ENCODE results near the gene ZNRF3. TPM values are rescaled to one million over a fixed set of nuclear protein-coding genes. Genes with fewer than 3 reads are reported as not detected.
A peak's percentile ranks its signal among the peaks of the same experiment; 100 is the strongest.

The ZNRF3 gene
- total and polyA plus RNA-seq, 9 donors = 5.5 to 8.7 (median 8.1) TPM

DNA sequence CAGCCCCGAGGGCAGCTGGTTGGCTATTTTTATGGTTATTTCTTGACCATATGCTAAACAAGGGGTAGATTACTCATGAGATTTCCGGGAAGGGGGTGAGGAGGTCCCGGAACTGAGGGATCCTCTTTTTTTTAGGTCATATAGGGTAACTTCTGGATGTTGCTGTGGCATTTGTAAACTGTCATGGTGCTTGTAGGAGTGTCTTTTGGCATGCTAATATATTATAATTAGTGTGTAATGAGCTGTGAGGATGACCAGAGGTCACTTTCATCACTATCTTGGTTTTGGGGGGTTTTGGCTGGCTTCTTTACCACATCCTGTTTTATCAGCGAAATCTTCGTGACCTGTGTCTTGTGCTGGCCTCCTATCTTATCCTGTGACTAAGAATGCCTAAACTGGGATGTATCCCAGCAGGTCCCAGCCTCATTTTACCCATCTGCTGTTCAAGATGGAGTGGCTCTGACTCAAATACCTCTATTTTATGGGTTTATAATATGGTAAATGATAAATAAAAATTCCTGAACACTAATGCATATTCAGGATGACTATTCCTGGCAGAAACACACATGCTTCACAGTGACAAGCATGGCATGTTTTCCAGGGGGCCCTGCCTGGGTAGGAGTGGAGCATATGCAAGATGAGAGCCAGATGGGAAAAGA lies 200.7 kb downstream of the ZNRF3 start:
- Histone ChIP-seq H3K4me3 (ENCODE audit: low read length) (no peak overlapping the region), H3K4me1 (ENCODE audit: control insufficient read depth, insufficient read depth, low read length) (peaks cover 31% of the 10 kb centered on the region), H3K36me3 (ENCODE audit: control insufficient read depth, insufficient read depth, low read length) (no peaks in the 10 kb centered on the region), H3K27ac (ENCODE audit: low read length) (no peak overlapping the region), H3K9me3 (replicated peaks; ENCODE audit: control insufficient read depth, low read depth, low read length) (no peaks in the 10 kb centered on the region), H3K27me3 (ENCODE audit: control insufficient read depth, insufficient read depth, low read length) (no peaks in the 10 kb centered on the region)
- no peak for DNase-seq
- WGBS (ENCODE audit: insufficient coverage) = 67% methylated on average over 1 of the region's 5 CpGs

DNA sequence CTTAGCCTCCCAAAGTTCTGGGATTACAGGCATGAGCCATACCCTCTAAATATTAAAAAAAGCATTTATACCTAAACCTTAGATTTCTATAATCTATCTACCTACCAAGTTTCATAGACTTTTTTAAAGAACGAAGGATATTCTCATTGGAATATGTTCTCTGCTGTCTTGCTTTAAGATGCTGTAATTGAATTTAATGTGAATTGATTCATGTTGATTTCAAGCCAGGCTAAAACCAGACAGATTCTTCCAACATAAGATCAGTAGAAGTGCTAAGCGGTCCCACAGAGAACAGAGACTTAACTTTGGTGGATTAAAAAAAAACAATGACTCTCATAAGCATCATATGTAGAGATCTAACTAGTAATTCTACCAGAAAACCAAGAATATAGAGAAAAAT lies 203.6 kb downstream of the ZNRF3 start:
- no peaks in the 10 kb centered on the region for H3K27me3 ChIP-seq (ENCODE audit: control insufficient read depth, insufficient read depth, low read length)
- no peaks in the 10 kb centered on the region for H3K9me3 ChIP-seq (replicated peaks; ENCODE audit: control insufficient read depth, low read depth, low read length)
- H3K4me1 ChIP-seq (ENCODE audit: control insufficient read depth, insufficient read depth, low read length) = peaks cover 29% of the 10 kb centered on the region
- DNase-seq = no peak
- H3K4me3 ChIP-seq (ENCODE audit: low read length) = no peak overlapping the region
- no CpG with 5 or more reads among the region's 2 CpGs for WGBS (ENCODE audit: insufficient coverage)
- no peaks in the 10 kb centered on the region for H3K36me3 ChIP-seq (ENCODE audit: control insufficient read depth, insufficient read depth, low read length)
- no peak overlapping the region for H3K27ac ChIP-seq (ENCODE audit: low read length)

DNA sequence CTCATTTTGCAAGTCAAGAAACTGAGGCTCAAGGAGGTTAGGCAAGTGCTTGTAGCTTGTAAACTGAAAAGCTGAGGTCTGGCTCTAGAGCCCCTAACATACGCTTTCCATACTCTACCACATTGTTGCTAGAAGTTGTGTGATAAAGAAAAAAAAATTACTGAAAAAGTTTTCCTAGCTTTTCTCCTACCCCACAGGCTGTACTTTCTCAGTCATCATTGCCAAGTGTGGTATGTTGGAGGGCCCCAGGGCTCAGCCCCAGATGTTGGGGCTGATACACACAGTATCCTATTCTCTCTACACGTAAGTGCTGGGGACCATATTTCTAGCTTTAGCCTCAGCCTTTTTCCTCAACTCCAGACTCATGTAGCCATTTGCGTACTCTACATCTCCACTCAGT lies 205.4 kb downstream of the ZNRF3 start:
- no peak for DNase-seq
- Histone ChIP-seq H3K27ac (ENCODE audit: low read length) (no peak overlapping the region), H3K27me3 (ENCODE audit: control insufficient read depth, insufficient read depth, low read length) (no peaks in the 10 kb centered on the region), H3K4me1 (ENCODE audit: control insufficient read depth, insufficient read depth, low read length) (peaks cover 44% of the 10 kb centered on the region), H3K9me3 (replicated peaks; ENCODE audit: control insufficient read depth, low read depth, low read length) (no peaks in the 10 kb centered on the region), H3K4me3 (ENCODE audit: low read length) (no peak overlapping the region), H3K36me3 (ENCODE audit: control insufficient read depth, insufficient read depth, low read length) (no peaks in the 10 kb centered on the region)
- WGBS (ENCODE audit: insufficient coverage) = 75% methylated on average over 2 of the region's 3 CpGs

DNA sequence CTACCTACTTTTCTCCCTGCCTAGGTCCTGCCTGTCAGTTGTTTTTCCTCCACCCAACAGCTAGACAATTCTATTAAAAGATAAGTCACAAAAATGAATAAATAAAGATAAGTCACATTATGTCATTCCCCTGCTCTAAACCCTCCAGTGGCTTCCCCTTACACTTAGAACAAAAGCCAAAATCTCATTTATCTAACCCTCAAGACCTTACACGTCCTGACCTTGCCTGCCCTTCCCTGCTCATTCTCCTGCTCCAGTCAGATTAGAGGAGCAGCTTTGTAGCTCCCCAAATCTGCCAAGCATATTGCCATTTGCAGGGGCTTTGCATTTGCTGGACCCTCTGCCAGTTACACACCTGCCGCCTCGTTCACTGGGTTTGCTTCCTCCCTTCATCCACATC lies 206.1 kb downstream of the ZNRF3 start:
- Histone ChIP-seq H3K36me3 (ENCODE audit: control insufficient read depth, insufficient read depth, low read length) (peaks cover 4% of the 10 kb centered on the region), H3K4me3 (ENCODE audit: low read length) (no peak overlapping the region), H3K27me3 (ENCODE audit: control insufficient read depth, insufficient read depth, low read length) (no peaks in the 10 kb centered on the region), H3K27ac (ENCODE audit: low read length) (no peak overlapping the region), H3K4me1 (ENCODE audit: control insufficient read depth, insufficient read depth, low read length) (peaks cover 44% of the 10 kb centered on the region), H3K9me3 (replicated peaks; ENCODE audit: control insufficient read depth, low read depth, low read length) (no peaks in the 10 kb centered on the region)
- no peak for DNase-seq
- 50% methylated on average over 3 of the region's 3 CpGs for WGBS (ENCODE audit: insufficient coverage)

DNA sequence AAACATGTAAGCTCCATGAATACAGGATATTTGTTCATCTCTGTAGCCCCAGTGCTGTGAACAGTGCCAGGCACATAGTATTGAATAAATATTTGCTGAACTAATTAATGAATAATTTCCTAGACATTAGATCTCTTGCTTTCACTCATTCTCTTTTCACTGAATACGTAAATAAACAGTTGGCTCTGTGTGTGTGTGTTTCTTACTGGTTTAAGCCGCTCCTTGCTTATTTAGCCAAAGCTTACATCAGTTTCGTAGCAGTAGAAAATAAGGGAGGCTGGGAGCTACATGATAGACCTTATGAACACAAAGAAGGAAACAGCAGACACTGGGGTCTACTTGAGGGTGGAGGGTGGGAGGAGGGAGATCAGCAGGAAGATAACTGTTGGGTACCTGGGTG lies 206.7 kb downstream of the ZNRF3 start:
- no peak for DNase-seq

DNA sequence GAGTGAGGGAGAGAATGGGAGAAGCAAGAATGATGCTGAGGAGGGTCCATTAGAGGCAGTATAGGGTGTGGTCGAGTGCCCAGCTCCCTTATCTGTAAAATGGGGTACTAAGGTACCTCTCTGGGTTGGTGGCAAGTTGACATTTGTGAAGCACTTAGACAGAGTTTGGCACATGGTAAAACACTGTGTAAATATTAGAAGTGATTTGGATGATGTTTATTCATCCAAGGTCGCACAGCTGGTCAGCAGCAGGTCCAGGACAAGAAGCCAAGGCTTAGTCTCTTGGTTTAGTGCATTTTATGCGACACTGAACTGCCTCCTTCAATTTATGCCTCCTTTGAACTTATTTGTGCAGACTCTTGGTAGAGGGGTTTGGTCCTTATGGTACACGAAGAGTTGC lies 208.9 kb downstream of the ZNRF3 start:
- H3K36me3 ChIP-seq (ENCODE audit: control insufficient read depth, insufficient read depth, low read length) = peaks cover 15% of the 10 kb centered on the region
- peak overlapping the region; percentile 44 for H3K27ac ChIP-seq (ENCODE audit: low read length)
- H3K27me3 ChIP-seq (ENCODE audit: control insufficient read depth, insufficient read depth, low read length) = no peaks in the 10 kb centered on the region
- no peak overlapping the region for H3K4me3 ChIP-seq (ENCODE audit: low read length)
- DNase-seq = no peak
- 100% methylated on average over 2 of the region's 4 CpGs for WGBS (ENCODE audit: insufficient coverage)
- no peaks in the 10 kb centered on the region for H3K9me3 ChIP-seq (replicated peaks; ENCODE audit: control insufficient read depth, low read depth, low read length)
- H3K4me1 ChIP-seq (ENCODE audit: control insufficient read depth, insufficient read depth, low read length) = peaks cover 49% of the 10 kb centered on the region

More for the DNA sequence above, 206.7 kb downstream of the ZNRF3 start:
- Histone ChIP-seq H3K4me1 (ENCODE audit: control insufficient read depth, insufficient read depth, low read length) (peaks cover 44% of the 10 kb centered on the region), H3K9me3 (replicated peaks; ENCODE audit: control insufficient read depth, low read depth, low read length) (no peaks in the 10 kb centered on the region), H3K36me3 (ENCODE audit: control insufficient read depth, insufficient read depth, low read length) (peaks cover 7% of the 10 kb centered on the region), H3K27ac (ENCODE audit: low read length) (no peak overlapping the region), H3K4me3 (ENCODE audit: low read length) (no peak overlapping the region), H3K27me3 (ENCODE audit: control insufficient read depth, insufficient read depth, low read length) (no peaks in the 10 kb centered on the region)
- no CpG with 5 or more reads among the region's 3 CpGs for WGBS (ENCODE audit: insufficient coverage)

DNA sequence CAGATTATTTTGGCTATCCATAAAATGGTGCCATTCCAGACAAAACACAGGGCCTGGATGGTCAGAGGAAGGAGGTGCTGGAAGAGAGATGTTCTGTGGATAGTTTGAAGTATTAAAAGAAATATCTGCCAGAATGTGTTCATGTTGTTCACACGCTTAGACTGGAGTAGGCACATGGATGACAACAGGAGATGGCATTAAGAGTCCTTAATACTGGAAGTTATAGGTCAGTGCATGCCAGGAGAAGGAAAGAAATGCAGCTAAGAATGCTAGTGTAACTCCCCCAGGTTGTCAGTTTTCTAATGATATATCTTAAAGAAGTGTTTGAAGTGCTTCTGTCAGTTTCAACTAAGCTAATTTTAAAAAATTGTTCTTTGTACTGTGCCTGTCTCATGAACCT lies 209.7 kb downstream of the ZNRF3 start:
- H3K4me1 ChIP-seq (ENCODE audit: control insufficient read depth, insufficient read depth, low read length) = peaks cover 49% of the 10 kb centered on the region
- H3K9me3 ChIP-seq (replicated peaks; ENCODE audit: control insufficient read depth, low read depth, low read length) = no peaks in the 10 kb centered on the region
- no peaks in the 10 kb centered on the region for H3K27me3 ChIP-seq (ENCODE audit: control insufficient read depth, insufficient read depth, low read length)
- peaks cover 15% of the 10 kb centered on the region for H3K36me3 ChIP-seq (ENCODE audit: control insufficient read depth, insufficient read depth, low read length)
- WGBS (ENCODE audit: insufficient coverage) = 82% methylated on average over 1 of the region's 1 CpG
- H3K27ac ChIP-seq (ENCODE audit: low read length) = peak overlapping the region; percentile 86
- no peak overlapping the region for H3K4me3 ChIP-seq (ENCODE audit: low read length)
- no peak for DNase-seq

DNA sequence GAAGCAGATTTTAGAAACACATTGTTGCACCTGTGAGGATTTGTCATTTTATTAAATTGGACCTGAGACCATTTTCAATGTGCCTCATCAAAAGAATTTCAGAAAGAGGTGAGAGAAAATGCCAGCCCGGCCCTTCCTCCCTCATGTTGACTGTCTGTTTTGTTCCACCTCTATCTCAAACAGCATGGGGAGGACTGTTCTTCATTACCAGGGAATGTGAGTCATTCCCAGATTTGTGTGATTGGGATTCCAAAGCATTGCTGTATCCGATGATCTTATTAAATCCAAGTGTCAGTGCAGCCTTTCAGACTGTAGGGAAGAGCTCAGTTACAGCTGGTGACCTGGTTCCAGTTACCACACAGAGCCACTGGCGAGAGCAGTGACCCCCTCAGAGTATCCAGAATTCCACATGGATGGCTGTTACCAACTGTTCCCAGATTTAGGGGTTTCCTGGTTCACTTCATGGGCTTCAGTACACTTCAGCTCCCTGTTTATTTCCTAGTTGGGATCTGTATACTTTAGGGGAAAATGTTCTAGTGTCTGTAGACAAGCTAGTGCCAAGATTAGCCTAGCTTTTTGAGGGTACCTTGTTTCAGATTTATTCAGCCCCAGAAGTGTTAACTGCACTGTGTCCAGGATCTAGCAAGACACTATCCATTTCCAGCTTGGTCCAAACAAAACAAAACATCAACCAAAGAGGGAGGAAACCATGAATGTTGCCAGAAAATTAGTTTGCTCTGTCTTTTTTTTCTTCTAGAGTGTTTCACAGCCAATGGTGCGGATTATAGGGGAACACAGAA lies 210.3 kb downstream of the ZNRF3 start:
- 17% methylated on average over 2 of the region's 4 CpGs for WGBS (ENCODE audit: insufficient coverage)
- H3K4me3 ChIP-seq (ENCODE audit: low read length) = no peak overlapping the region
- H3K4me1 ChIP-seq (ENCODE audit: control insufficient read depth, insufficient read depth, low read length) = peaks cover 47% of the 10 kb centered on the region
- H3K9me3 ChIP-seq (replicated peaks; ENCODE audit: control insufficient read depth, low read depth, low read length) = no peaks in the 10 kb centered on the region
- H3K27me3 ChIP-seq (ENCODE audit: control insufficient read depth, insufficient read depth, low read length) = no peaks in the 10 kb centered on the region
- peaks cover 15% of the 10 kb centered on the region for H3K36me3 ChIP-seq (ENCODE audit: control insufficient read depth, insufficient read depth, low read length)
- DNase-seq = peak; percentile 88
- H3K27ac ChIP-seq (ENCODE audit: low read length) = peak overlapping the region; percentile 86

DNA sequence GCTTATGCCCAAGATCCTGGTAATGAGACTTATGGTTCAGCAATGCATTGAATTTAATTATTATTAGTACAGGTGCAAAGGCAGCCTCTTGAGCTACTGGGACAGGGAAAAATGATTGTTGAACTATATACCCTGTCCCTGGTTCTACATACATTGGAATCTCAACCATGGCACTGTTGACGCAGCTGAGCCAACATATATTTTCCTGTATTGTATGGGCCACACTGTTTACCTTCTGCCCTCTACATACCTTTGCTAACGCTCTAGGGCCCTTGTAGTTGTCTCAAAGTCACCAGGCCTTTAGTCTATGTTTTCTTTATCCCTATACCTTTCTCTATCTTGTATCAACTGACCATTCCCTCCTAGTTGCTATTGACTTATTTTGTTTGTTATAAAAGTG lies 212.1 kb downstream of the ZNRF3 start:
- H3K36me3 ChIP-seq (ENCODE audit: control insufficient read depth, insufficient read depth, low read length) = peaks cover 18% of the 10 kb centered on the region
- peaks cover 37% of the 10 kb centered on the region for H3K4me1 ChIP-seq (ENCODE audit: control insufficient read depth, insufficient read depth, low read length)
- H3K27me3 ChIP-seq (ENCODE audit: control insufficient read depth, insufficient read depth, low read length) = no peaks in the 10 kb centered on the region
- no peak overlapping the region for H3K27ac ChIP-seq (ENCODE audit: low read length)
- no peaks in the 10 kb centered on the region for H3K9me3 ChIP-seq (replicated peaks; ENCODE audit: control insufficient read depth, low read depth, low read length)
- no CpG with 5 or more reads among the region's 2 CpGs for WGBS (ENCODE audit: insufficient coverage)
- no peak for DNase-seq
- no peak overlapping the region for H3K4me3 ChIP-seq (ENCODE audit: low read length)

DNA sequence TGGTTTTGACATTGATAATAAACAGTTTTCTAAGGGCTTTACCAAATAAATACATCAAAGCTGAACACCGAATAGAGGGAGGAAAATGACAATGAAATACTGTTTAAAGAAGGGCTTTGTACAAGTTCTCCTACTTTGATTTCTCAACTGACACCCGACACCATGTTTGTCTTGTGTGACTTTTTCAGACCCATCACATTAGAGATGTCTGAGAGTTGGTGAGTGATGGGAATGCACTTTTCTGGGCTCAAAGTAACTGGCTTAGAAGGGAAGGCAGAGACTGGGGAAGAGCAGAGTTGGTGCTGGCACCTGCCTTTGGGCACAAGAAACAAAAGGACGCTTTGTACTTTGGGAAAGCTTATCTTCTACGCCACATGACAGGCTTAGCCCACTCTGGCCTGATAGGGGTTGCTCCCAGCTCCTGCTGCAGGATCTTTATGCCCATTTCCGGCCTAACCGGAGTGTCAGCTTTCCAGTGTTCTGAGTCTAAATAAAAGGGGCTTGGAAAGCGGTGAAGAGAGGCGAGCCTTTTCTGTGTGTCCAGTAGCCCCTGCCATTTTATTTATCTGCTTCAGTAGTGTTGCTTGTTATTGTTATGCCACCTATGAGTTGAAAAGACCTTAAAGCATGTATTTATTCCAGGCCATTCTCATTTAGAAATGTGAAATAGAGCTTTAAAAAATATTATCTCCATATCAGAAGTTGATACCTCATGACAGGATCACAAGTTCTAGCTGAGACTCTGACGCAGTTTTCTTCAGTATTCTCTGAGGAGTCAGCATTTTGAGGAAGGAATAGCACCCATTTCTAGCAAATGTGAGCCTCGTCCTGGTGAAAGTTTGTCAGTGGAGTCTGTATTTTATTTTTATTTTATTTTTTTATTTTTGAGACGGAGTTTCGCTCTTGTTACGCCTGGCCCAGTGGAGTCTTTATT lies 213.6 kb downstream of the ZNRF3 start:
- Histone ChIP-seq H3K27ac (ENCODE audit: low read length) (peak overlapping the region; percentile 21), H3K4me1 (ENCODE audit: control insufficient read depth, insufficient read depth, low read length) (peaks cover 29% of the 10 kb centered on the region), H3K27me3 (ENCODE audit: control insufficient read depth, insufficient read depth, low read length) (no peaks in the 10 kb centered on the region), H3K36me3 (ENCODE audit: control insufficient read depth, insufficient read depth, low read length) (peaks cover 18% of the 10 kb centered on the region), H3K9me3 (replicated peaks; ENCODE audit: control insufficient read depth, low read depth, low read length) (no peaks in the 10 kb centered on the region), H3K4me3 (ENCODE audit: low read length) (no peak overlapping the region)
- WGBS (ENCODE audit: insufficient coverage) = 44% methylated on average over 3 of the region's 13 CpGs
- no peak for DNase-seq
